AG10803 (cell line): ENCODE results near the gene GDI1.
"Not testable (repeated sequence)": the region's sequence is repeated elsewhere in the genome, so short reads cannot be mapped to it uniquely, and the experiment has no call there.

Source experiments
- DNase-seq: peaks from one replicate; pipeline ENCODE4 v3.0.0; 2010; ENCODE audit warnings: low read depth
- H3K4me3 ChIP-seq: 2 replicates; pipeline ENCODE4 v1.5.1; 2011; ENCODE audit warnings: mild to moderate bottlenecking, low read length, control low read depth
- CTCF ChIP-seq: conservative IDR thresholded peaks from 2 replicates; pipeline ENCODE4 v1.5.1; 2011; ENCODE audit warnings: mild to moderate bottlenecking, low read length, control low read depth, inconsistent platforms

Gene GDI1

GRCh38 chrX:154436983-154437752 lies at the start of gene GDI1:
TSS of gene GDI1 (plus strand) at chrX:154437154. CDS start at chrX:154437255, 101 bp downstream.
- H3K4me3 ChIP-seq: peak within 1 kb of the TSS; percentile 71
- no peak for TF ChIP-seq CTCF
- peak; percentile 62 for DNase-seq

GRCh38 chrX:154388094-154388493 lies 48.9 kb upstream of the GDI1 start:
- H3K4me3 ChIP-seq, DNase-seq: not testable (repeated sequence)

GRCh38 chrX:154388649-154389048 lies 48.3 kb upstream of the GDI1 start:
- DNase-seq, H3K4me3 ChIP-seq: not testable (repeated sequence)

GRCh38 chrX:154389812-154390747 lies 46.9 kb upstream of the GDI1 start:
- H3K4me3 ChIP-seq, DNase-seq: not testable (repeated sequence)

GRCh38 chrX:154396363-154396762 lies 40.6 kb upstream of the GDI1 start:
- H3K4me3 ChIP-seq, DNase-seq: not testable (repeated sequence)

- peak; percentile 59 for DNase-seq
- peak overlapping the region; percentile 65 for H3K4me3 ChIP-seq
- TF ChIP-seq CTCF: no peak
These were observed 39.7 kb upstream of the GDI1 start for GRCh38 chrX:154396973-154397887.

GRCh38 chrX:154397888-154398667 lies 38.9 kb upstream of the GDI1 start, which contains the start of gene RPL10:
TSS of gene RPL10 (plus strand) at chrX:154398377. CDS start at chrX:154398520, 143 bp downstream.
- DNase-seq: peak; percentile 97
- no peak for TF ChIP-seq CTCF
- H3K4me3 ChIP-seq: peak within 1 kb of the TSS; percentile 87

- peak; percentile 73 for TF ChIP-seq CTCF
- peak; percentile 81 for DNase-seq
These were observed 38.1 kb upstream of the GDI1 start for GRCh38 chrX:154398668-154399526.

More at GRCh38 chrX:154398668-154399526, 38.1 kb upstream of the GDI1 start:
- peak overlapping the region; percentile 87 for H3K4me3 ChIP-seq
